Skeletal muscle tissue (tissue), 5 donors: ENCODE results near the gene TAS2R30. TPM values are rescaled to one million over a fixed set of nuclear protein-coding genes. Genes with fewer than 3 reads are reported as not detected.

ENCODE experiments used
- H3K27ac ChIP-seq: one replicate; pipeline ENCODE4 v1.7.0; 2013; ENCODE audit warnings: mild to moderate bottlenecking, low read depth, low read length, inconsistent platforms
- H3K27me3 ChIP-seq, 3 donors: one replicate each; pipeline ENCODE4 v1.7.0; 2013; ENCODE audit warnings: low read length in 3 of 3; ENCODE audit not compliant: control insufficient read depth in 3 of 3, insufficient read depth in 3 of 3
- H3K36me3 ChIP-seq, 3 donors: one replicate each; pipeline ENCODE4 v1.7.0; 2013; ENCODE audit warnings: low read length in 3 of 3; ENCODE audit not compliant: control insufficient read depth in 3 of 3, insufficient read depth in 3 of 3
- H3K4me1 ChIP-seq, 3 donors: one replicate each; pipeline ENCODE4 v1.7.0; 2013; ENCODE audit warnings: low read length in 3 of 3, mild to moderate bottlenecking in 3 of 3; ENCODE audit not compliant: control insufficient read depth in 3 of 3, insufficient read depth in 3 of 3
- H3K4me3 ChIP-seq, 3 donors: one replicate each; pipeline ENCODE4 v1.7.0; 2013; ENCODE audit warnings: low read length in 3 of 3
- H3K9ac ChIP-seq, 3 donors: one replicate each; pipeline ENCODE4 v1.7.0; 2013; ENCODE audit warnings: low read length in 3 of 3, mild to moderate bottlenecking in 3 of 3, moderate library complexity in 2 of 3, low read depth in 1 of 3
- H3K9me3 ChIP-seq, 3 donors: one replicate each; pipeline ENCODE4 v1.7.0; 2013; ENCODE audit warnings: low read length in 3 of 3; ENCODE audit not compliant: control insufficient read depth in 3 of 3
- small RNA-seq: library from RNA; depleted of rRNA; stranded (forward); fragments of <200 nt; gene quantifications from one replicate; pipeline ENCODE3, GENCODE V24; 2014
- total RNA-seq: library from RNA; depleted of rRNA; stranded (reverse); fragments of >200 nt; gene quantifications from one replicate; pipeline ENCODE4 v1.2.3, GENCODE V29; 2014
- donor health status: Osteomylitis.

TAS2R30 gene
- total RNA-seq, 1 donor from 2014 or later, result 12.5 TPM

GRCh38 chr12:11089246-11089645 is 45.2 kb downstream of the TAS2R30 start:
- Histone ChIP-seq H3K27ac (no peak overlapping the region), H3K36me3 (no peaks in the 10 kb centered on the region)

GRCh38 chr12:11085419-11085818 is 49.0 kb downstream of the TAS2R30 start:
- Histone ChIP-seq H3K4me3 (no peak overlapping the region), H3K4me1 (no peaks in the 10 kb centered on the region), H3K9ac (no peak overlapping the region), H3K9me3 (no peaks in the 10 kb centered on the region), H3K27ac (no peak overlapping the region), H3K27me3 (no peaks in the 10 kb centered on the region), H3K36me3 (no peaks in the 10 kb centered on the region)

More at GRCh38 chr12:11089246-11089645, 45.2 kb downstream of the TAS2R30 start:
- no peak overlapping the region for H3K4me3 ChIP-seq
- no peaks in the 10 kb centered on the region for H3K27me3 ChIP-seq
- H3K4me1 ChIP-seq, result no peaks in the 10 kb centered on the region
- H3K9me3 ChIP-seq, result no peaks in the 10 kb centered on the region
- no peak overlapping the region for H3K9ac ChIP-seq

Small RNAs within 50 kb of the gene (small RNA-seq; reads per million reads assigned to genes)
- gene AC018630.1, result not detected

Other genes starting within 250 kb of the TAS2R30 start
- 4.2 TPM for gene TAS2R13, start 225.1 kb downstream of the TAS2R30 start, total RNA-seq
- not detected for gene PRH2, start 205.4 kb downstream of the TAS2R30 start, total RNA-seq
- gene TAS2R14, start 195.4 kb downstream of the TAS2R30 start, total RNA-seq, result 6.8 TPM
- gene TAS2R50, start 147.7 kb downstream of the TAS2R30 start, total RNA-seq, result 7.8 TPM
- 6.3 TPM for gene TAS2R20, start 136.3 kb downstream of the TAS2R30 start, total RNA-seq
- 9.9 TPM for gene TAS2R19, start 112.0 kb downstream of the TAS2R30 start, total RNA-seq
- gene TAS2R31, start 103.2 kb downstream of the TAS2R30 start, total RNA-seq, result 8.9 TPM
- 3.1 TPM for gene TAS2R46, start 72.3 kb downstream of the TAS2R30 start, total RNA-seq
- 11.5 TPM for gene TAS2R43, start 42.3 kb downstream of the TAS2R30 start, total RNA-seq
- gene SMIM10L1, start 36.5 kb upstream of the TAS2R30 start, total RNA-seq, result 4.7 TPM
- not detected for gene TAS2R42, start 52.3 kb upstream of the TAS2R30 start, total RNA-seq
- gene PRB3, start 135.1 kb upstream of the TAS2R30 start, total RNA-seq, result not detected
- not detected for gene PRB4, start 175.8 kb upstream of the TAS2R30 start, total RNA-seq